ENCODE results near the gene VMAC. TPM values are rescaled to one million over a fixed set of nuclear protein-coding genes. Genes with fewer than 3 reads are reported as not detected.
"Not testable (repeated sequence)": the region's sequence is repeated elsewhere in the genome, so short reads cannot be mapped to it uniquely, and the experiment has no call there.

Gene VMAC, protein sequence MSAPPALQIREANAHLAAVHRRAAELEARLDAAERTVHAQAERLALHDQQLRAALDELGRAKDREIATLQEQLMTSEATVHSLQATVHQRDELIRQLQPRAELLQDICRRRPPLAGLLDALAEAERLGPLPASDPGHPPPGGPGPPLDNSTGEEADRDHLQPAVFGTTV
- total RNA-seq, result 3.1 and 3.8 TPM in 2 replicates

- H3K36me3 Mint-ChIP-seq (ENCODE audit: low read depth), result peaks cover 20% of the 10 kb centered on the region
- intact Hi-C loops (cut with micrococcal nuclease), result loop anchor here (1.0 to 5.0 kb wide), 6 partner anchors 48 to 184 kb away; partner anchors contain the start of genes CATSPERD, DUS3L, LONP1 and RANBP3
- peak within 1 kb of the TSS; percentile 97 for H3K27ac Mint-ChIP-seq
- no peaks in the 10 kb centered on the region for H3K9me3 Mint-ChIP-seq
- peaks cover 19% of the 10 kb centered on the region for H3K4me1 Mint-ChIP-seq (ENCODE audit: low read depth)
- H3K27me3 Mint-ChIP-seq (ENCODE audit: low read depth), result no peaks in the 10 kb centered on the region
- peak within 1 kb of the TSS; percentile 97 for H3K4me3 Mint-ChIP-seq (ENCODE audit: low read depth)
- DNase-seq (ENCODE audit: low spot score), result peak; percentile 100
Measured at GRCh38 chr19:5904352-5905113, at the start of gene VMAC. TSS of gene VMAC (plus strand) at chr19:5904872. CDS start at chr19:5904891, 19 bp downstream.

DNA sequence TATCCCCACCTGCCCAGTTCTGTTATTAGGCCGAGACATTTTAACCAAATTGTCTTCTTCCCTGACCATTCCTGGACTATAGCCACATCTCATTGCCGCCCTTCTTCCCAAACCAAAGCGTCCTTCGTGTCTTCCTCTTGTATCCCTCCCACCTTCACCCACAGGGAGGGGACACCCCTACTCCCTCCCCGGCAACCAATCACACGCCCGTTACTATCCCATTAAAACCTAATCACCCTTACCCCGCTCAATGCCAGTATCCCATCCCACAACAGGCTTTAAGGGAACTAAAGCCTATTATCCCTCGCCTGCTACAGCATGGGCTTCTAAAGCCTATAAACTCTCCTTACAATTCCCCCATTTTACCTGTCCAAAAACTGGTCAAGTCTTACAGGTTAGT is 49.5 kb upstream of the VMAC start:
- H3K9me3 Mint-ChIP-seq; intact Hi-C loops (cut with micrococcal nuclease); H3K4me1 Mint-ChIP-seq (ENCODE audit: low read depth); H3K27me3 Mint-ChIP-seq (ENCODE audit: low read depth); H3K4me3 Mint-ChIP-seq (ENCODE audit: low read depth); H3K27ac Mint-ChIP-seq; H3K36me3 Mint-ChIP-seq (ENCODE audit: low read depth); DNase-seq (ENCODE audit: low spot score): not testable (repeated sequence)

- Mint-ChIP-seq H3K36me3 (ENCODE audit: low read depth) (no peaks in the 10 kb centered on the region), H3K4me3 (ENCODE audit: low read depth) (no peak overlapping the region), H3K27ac (no peak overlapping the region), H3K27me3 (ENCODE audit: low read depth) (no peaks in the 10 kb centered on the region), H3K4me1 (ENCODE audit: low read depth) (peaks cover 2% of the 10 kb centered on the region), H3K9me3 (no peaks in the 10 kb centered on the region)
- no peak for DNase-seq (ENCODE audit: low spot score)
- intact Hi-C loops (cut with micrococcal nuclease), result no loop called here
Measured at GRCh38 chr19:5857203-5858081, 47.2 kb upstream of the VMAC start.

GRCh38 chr19:5863030-5863665 is 41.5 kb upstream of the VMAC start:
- intact Hi-C loops (cut with micrococcal nuclease), result no loop called here
- Mint-ChIP-seq H3K4me3 (ENCODE audit: low read depth) (no peak overlapping the region), H3K27me3 (ENCODE audit: low read depth) (no peaks in the 10 kb centered on the region), H3K9me3 (no peaks in the 10 kb centered on the region), H3K4me1 (ENCODE audit: low read depth) (no peaks in the 10 kb centered on the region), H3K27ac (no peak overlapping the region), H3K36me3 (ENCODE audit: low read depth) (no peaks in the 10 kb centered on the region)
- DNase-seq (ENCODE audit: low spot score), result no peak

DNA sequence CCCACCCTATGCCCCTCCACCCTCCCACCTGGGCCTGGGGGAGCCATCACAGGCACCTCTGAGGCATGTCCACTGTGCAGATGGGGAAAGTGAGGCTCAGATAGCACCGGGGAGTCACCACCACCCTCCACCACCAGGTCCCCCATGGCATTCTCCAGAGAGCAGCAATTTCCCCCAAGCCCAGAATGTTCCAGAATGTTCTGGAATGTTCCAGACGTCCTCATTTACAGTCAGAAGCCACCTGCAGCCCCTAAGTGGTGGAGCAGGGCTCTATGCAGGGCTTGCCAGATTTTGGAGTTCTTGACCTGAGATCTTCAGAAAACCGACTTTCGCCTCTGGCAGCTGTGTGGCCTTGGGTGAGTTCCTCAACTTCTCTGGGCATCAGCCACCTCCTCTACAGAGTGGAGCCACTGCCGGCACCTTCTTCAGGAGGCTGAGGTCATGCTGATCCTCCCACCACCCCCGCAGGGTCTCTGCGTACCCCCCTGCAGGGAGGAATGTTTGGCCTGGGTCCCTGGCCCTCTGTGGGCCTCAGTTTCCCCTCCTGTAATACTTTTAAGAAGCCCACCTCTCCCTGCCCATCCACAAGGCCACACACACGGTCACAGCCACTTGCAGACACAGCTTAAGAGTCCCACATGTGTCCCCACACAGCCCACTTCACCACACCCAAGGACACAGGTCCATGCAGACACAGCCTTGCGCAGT is 40.5 kb upstream of the VMAC start:
- no peaks in the 10 kb centered on the region for H3K36me3 Mint-ChIP-seq (ENCODE audit: low read depth)
- H3K27me3 Mint-ChIP-seq (ENCODE audit: low read depth), result no peaks in the 10 kb centered on the region
- no peak overlapping the region for H3K27ac Mint-ChIP-seq
- DNase-seq (ENCODE audit: low spot score), result no peak
- H3K4me3 Mint-ChIP-seq (ENCODE audit: low read depth), result no peak overlapping the region
- no peaks in the 10 kb centered on the region for H3K4me1 Mint-ChIP-seq (ENCODE audit: low read depth)
- intact Hi-C loops (cut with micrococcal nuclease), result no loop called here
- no peaks in the 10 kb centered on the region for H3K9me3 Mint-ChIP-seq

- Mint-ChIP-seq H3K9me3 (no peaks in the 10 kb centered on the region), H3K4me1 (ENCODE audit: low read depth) (no peaks in the 10 kb centered on the region), H3K4me3 (ENCODE audit: low read depth) (no peak overlapping the region), H3K27ac (no peak overlapping the region), H3K27me3 (ENCODE audit: low read depth) (no peaks in the 10 kb centered on the region), H3K36me3 (ENCODE audit: low read depth) (no peaks in the 10 kb centered on the region)
- intact Hi-C loops (cut with micrococcal nuclease), result no loop called here
- no peak for DNase-seq (ENCODE audit: low spot score)
Measured at GRCh38 chr19:5864725-5865486, 39.8 kb upstream of the VMAC start.

- no peak overlapping the region for H3K4me3 Mint-ChIP-seq (ENCODE audit: low read depth)
- DNase-seq (ENCODE audit: low spot score), result no peak
- no peaks in the 10 kb centered on the region for H3K9me3 Mint-ChIP-seq
- H3K4me1 Mint-ChIP-seq (ENCODE audit: low read depth), result no peaks in the 10 kb centered on the region
- no peak overlapping the region for H3K27ac Mint-ChIP-seq
- no peaks in the 10 kb centered on the region for H3K36me3 Mint-ChIP-seq (ENCODE audit: low read depth)
- intact Hi-C loops (cut with micrococcal nuclease), result no loop called here
- H3K27me3 Mint-ChIP-seq (ENCODE audit: low read depth), result no peaks in the 10 kb centered on the region
Measured at GRCh38 chr19:5865772-5866171, 38.9 kb upstream of the VMAC start.

DNA sequence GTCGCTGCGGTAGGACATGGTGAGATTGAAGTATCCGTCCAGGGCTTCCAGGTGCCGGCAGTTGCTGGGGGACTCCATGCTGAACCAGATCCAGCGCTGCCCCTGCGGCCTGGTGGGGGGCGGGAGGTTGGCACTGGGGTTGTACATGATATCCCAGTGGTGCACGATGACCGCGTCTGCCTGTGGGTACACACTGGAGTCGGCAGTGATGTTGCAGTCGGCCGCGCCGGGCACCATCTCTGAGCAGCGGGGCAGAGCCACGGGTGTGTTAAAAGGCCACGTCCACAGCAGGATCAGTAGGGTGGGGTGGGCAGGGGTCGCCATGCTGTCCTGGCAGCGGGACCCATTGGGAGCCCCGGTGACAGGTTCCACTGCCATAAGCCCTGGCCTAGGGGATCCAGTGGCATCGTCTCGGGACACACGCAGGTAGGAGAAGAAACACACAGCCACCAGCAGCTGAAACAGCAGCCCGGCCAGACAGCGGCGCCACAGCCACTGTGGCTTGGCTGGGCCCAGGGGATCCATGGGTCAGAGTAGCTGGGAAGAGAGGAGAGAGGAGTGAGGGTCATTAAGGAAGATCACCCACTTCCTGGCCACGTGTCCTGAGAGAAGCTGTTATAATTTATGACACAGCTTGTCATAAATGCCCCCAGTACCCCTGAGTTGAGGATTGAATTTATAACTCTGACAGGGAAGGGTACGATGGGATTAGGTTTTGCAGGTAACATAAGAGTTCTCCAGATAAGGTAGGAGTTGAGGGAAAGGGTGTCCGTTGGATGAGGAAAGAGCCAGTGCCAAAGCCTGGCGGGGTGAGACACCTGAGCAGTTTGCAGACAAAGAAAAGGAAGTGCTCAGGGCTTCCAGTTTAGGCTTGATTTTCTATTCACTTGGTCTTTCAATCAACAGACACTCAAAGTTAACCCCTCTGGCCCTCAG is 37.2 kb upstream of the VMAC start:
- Mint-ChIP-seq H3K9me3 (no peaks in the 10 kb centered on the region), H3K4me3 (ENCODE audit: low read depth) (no peak overlapping the region), H3K4me1 (ENCODE audit: low read depth) (no peaks in the 10 kb centered on the region), H3K36me3 (ENCODE audit: low read depth) (no peaks in the 10 kb centered on the region), H3K27ac (no peak overlapping the region), H3K27me3 (ENCODE audit: low read depth) (no peaks in the 10 kb centered on the region)
- intact Hi-C loops (cut with micrococcal nuclease), result no loop called here
- DNase-seq (ENCODE audit: low spot score), result no peak

- intact Hi-C loops (cut with micrococcal nuclease), result no loop called here
- Mint-ChIP-seq H3K9me3 (no peaks in the 10 kb centered on the region), H3K27ac (no peak overlapping the region), H3K27me3 (ENCODE audit: low read depth) (no peaks in the 10 kb centered on the region), H3K4me3 (ENCODE audit: low read depth) (no peak overlapping the region), H3K36me3 (ENCODE audit: low read depth) (no peaks in the 10 kb centered on the region), H3K4me1 (ENCODE audit: low read depth) (no peaks in the 10 kb centered on the region)
- DNase-seq (ENCODE audit: low spot score), result no peak
Measured at GRCh38 chr19:5870986-5871394, 33.7 kb upstream of the VMAC start.

DNA sequence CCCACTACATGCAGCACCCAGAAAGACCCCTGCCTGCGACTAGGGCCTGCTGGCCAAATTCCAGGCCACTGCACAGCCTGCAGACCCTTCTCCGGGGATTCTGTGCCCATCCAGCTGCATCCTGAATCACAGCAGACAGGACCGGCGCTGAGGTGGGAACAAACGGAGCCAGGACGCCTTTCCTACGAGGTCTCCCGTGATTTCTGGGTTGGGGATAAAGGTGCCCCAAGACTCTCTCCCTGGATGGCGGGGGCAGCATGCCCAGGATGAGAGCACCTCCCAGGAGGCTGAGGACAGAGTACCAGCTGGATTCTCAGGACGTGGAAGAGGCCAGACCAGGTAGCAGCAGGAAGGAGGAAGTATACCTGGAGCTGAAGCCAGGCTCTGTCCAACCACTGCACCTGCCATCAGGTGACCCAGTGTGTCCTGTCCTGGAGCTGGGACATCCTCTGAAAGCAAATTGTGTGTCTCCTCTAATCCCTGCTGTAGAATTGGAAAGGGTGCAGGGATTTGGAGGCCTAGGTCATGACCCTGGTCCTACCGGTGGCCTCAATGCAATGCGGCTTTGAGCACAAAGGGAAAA is 31.0 kb upstream of the VMAC start:
- Mint-ChIP-seq H3K4me3 (ENCODE audit: low read depth) (no peak overlapping the region), H3K36me3 (ENCODE audit: low read depth) (no peaks in the 10 kb centered on the region), H3K9me3 (no peaks in the 10 kb centered on the region), H3K27me3 (ENCODE audit: low read depth) (no peaks in the 10 kb centered on the region), H3K27ac (no peak overlapping the region), H3K4me1 (ENCODE audit: low read depth) (no peaks in the 10 kb centered on the region)
- intact Hi-C loops (cut with micrococcal nuclease), result no loop called here
- DNase-seq (ENCODE audit: low spot score), result no peak

GRCh38 chr19:5874496-5874895 is 30.2 kb upstream of the VMAC start:
- H3K27ac Mint-ChIP-seq; H3K4me3 Mint-ChIP-seq (ENCODE audit: low read depth); DNase-seq (ENCODE audit: low spot score); H3K4me1 Mint-ChIP-seq (ENCODE audit: low read depth); intact Hi-C loops (cut with micrococcal nuclease); H3K27me3 Mint-ChIP-seq (ENCODE audit: low read depth); H3K9me3 Mint-ChIP-seq; H3K36me3 Mint-ChIP-seq (ENCODE audit: low read depth): not testable (repeated sequence)
